GM19455 (cell line): ENCODE results near the gene PROCA1.

Source experiments
- ATAC-seq: cut with Tn5 transposase; IDR thresholded peaks from one replicate; pipeline ENCODE4 v1.9.1; 2021; ENCODE audit not compliant: unreplicated experiment

Gene PROCA1, protein sequence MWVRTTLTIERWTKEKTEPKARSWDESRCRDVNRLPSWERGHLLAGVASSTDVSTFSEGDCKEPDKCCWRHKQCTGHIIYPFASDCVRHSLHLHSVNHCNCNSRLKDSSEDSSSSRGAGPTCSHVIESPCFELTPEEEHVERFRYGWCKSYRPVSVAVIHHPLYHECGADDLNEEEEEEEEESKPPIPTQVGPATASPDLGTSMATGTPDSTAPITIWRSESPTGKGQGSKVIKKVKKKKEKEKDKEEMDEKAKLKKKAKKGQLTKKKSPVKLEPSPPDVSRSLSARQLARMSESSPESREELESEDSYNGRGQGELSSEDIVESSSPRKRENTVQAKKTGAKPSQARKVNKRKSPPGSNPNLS

DNA sequence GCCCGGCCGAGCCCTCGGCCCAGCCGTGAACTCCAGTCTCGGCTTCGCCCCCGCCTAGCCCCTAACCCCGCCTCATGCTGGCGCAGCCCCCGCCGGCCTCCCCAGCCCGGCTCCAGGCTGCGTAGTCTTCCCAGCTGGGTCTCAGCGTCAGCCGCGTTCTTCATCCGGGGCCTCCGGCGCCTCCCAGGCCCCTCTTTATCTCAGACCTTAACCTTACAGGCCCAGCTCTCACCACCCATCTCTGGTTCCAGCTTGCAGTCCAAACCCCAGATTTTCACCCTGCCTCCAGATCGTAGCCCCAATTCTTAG is at the start of gene PROCA1:
PROCA1 (minus strand) TSS at position 166 of the 309 bp plus-strand sequence. CDS start 228 bp downstream, outside the sequence.
- no peak for ATAC-seq

DNA sequence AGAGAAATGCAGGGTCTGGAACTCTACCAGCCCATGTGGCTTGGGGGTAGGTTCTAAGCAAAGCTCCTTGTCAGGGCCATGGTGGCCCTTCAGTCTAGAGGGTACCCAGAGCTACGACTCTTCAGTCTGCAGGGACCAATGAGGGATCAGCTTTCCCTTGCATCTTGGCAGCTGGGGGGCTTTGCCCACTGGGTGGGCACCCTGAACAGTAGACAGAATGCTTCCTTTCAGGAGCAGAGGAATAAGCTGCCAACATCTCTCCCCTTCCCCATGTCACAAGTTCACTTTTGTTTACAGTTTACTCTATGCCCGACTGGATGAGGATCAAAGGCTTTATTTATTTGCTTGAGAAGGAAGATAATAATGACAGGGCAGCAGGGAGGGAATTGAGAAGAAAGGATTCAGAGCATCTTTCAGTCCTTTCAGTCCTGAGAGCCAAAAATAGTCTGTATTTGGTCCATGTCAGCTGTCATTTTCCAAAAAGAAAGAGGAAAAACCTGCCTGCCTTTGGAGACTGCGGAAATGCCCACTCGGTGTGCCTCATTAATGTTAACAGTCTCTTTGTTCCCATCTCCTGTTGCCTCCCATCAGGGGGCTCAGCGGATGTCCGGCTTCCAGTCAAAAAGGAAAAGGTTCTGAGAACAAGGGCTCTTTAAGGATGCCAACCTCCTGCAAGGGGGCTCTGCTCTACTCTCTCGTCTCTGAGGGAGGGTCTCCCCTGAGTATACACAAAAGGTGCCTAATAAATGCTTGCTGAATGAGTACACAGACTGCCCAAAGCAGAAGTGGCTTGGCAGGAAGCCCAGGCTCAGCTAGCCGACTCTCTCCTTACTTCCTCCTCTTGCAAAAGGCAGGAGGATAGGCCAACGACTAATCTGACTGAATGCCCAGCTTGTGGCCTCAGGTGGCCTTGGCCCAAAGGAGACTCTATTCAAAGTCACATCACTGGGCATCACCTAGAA is 49.2 kb upstream of the PROCA1 start:
- no peak for ATAC-seq

DNA sequence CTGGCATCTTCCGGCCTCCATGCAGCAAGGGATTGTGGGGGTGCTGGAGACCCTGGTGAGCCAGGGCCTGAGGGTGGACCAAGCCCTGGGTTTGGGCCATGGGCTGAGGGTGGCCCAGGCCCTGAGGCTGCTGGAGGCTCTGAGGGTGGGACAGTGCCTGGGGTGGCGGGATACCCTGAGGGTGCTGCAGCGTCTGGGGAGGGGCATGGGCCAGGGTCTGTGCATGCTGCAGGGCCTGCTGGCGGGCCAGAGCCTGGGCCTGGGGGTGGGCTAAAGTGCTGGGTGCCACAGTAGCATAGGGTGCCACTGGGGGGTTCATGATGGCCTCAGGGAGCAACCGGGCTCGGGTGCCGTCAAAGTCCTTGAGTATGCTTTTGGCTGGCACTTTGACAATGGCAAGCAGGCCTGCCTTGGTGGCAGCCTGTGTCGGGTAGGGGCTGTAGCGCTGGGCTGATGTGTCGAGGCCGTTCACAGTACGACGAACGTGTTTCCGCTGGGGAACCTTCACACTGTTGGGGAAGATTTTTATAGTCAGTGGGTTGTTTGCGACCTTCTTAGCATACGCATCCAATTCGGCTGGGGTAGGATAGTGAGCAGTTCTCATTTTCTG is 47.7 kb upstream of the PROCA1 start:
- no peak for ATAC-seq

DNA sequence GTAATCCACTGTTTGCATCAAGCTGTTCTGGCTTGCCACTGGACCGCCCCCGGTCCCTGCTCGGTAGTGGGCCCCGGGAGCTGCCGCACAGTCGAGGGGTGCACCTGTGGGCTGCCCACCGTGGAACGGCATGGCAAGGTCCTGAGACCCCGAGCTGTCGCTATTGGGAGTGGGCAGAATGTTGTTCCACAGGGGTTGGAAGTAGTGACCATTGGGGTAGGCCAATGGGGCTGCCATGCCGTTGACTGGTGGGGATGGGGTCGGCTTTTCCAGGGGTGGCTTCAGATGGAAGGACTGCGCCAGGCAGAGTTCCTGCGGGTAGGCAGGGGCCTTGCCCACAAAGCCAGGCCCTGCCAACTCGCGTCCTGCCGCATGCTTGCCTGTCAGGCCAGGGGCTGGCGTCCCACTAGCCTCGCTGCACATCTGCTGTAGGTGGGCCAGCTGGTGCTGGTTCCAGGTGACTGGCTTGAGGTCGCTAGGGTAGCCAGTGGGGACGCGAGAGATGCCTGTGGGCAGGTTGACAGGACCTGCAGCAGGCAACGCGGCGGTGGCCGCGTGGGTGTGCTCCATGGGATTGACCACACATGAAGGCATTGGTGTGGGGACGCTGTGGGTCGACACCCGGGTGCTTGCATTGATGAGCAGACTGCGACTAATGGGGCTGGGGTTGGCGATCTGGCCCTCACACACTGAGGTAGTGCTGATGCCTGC is 46.9 kb upstream of the PROCA1 start:
- ATAC-seq = no peak

DNA sequence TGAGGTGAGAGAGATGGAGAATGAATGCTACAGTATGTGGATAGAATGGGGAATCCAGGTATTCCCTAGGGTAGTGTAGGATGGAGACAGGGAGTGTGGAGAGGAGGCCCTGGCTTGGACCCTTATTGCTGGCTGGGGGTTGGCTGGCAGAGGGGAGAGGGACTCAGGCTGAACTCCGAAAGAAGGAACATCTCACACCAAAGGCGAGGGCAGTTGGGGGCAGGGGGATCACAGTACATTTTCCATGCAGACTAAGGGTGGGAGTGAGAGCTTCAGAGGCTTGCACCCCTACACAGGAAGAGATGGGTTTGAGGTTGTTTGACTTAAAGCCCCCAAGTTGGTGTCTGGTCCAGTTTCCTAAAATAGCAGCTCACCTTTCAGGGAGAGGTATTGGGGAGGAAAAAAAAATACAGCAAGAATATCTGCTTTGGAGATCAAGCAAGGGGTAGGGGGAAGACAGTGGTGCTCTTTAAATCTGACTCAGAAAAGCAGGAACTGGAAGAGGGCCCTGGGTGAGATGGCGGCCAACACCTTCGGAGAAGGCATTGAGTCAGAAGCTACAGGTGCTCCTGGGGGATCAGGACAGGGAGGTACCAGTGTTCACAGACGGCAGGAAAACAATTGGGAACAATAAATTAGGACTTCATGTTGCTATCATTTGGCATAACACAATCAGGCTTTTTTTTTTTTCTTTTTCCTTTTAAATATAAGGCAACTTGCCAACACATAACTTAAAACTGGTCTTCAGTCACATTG is 44.5 kb upstream of the PROCA1 start:
- no peak for ATAC-seq

DNA sequence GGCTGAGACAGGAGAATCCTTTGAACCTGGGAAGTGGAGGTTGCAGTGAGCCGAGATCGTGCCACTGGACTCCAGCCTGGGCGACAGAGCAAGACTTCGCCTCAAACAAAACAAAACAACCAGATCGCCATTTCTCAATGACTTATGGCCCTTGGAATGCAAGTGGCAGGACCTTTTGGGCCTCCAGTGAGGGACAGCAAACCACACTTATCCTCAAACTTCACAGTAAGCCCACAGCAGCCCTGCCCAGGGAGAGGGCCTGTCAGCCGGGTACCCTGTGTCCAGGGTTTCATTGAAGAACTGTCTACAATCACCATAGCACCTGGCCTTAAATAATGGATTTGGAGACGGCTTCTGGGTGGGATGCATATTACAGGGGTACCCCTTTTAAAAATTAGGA is 43.8 kb upstream of the PROCA1 start:
- no peak for ATAC-seq

DNA sequence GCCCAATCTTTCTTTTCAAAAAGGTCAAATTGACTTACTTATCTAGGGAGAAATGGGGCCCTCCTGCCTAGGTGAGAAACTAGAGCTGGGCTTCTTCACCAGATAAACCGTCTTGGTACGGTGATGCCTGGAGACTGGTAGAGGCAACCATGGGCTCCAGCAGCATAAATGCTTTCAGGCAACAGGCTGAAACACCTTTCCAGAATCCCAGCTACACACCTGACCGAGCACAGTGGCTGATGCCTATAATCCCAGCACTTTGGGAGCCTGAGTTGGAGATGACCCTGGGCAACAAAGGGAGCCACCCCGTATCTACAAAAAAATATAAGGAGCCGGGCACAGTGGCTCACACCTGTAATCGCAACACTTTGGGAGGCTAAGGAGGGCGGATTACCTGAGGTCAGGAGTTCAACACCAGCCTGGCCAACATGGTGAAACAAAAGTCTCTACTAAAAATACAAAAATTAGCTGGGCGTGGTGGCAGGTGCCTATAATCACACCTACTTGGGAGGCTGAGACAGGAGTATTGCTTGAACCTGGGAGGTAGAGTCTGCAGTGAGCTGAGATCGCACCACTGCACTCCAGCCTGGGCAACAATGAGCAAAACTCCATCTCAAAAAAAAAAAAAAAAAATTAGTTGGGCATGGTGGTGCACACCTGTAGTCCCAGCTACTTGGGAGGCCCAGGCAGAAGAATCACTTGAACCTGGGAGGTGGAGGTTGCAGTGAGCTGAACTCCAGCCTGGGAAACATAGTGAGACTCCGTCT is 40.1 kb upstream of the PROCA1 start:
- ATAC-seq = no peak

DNA sequence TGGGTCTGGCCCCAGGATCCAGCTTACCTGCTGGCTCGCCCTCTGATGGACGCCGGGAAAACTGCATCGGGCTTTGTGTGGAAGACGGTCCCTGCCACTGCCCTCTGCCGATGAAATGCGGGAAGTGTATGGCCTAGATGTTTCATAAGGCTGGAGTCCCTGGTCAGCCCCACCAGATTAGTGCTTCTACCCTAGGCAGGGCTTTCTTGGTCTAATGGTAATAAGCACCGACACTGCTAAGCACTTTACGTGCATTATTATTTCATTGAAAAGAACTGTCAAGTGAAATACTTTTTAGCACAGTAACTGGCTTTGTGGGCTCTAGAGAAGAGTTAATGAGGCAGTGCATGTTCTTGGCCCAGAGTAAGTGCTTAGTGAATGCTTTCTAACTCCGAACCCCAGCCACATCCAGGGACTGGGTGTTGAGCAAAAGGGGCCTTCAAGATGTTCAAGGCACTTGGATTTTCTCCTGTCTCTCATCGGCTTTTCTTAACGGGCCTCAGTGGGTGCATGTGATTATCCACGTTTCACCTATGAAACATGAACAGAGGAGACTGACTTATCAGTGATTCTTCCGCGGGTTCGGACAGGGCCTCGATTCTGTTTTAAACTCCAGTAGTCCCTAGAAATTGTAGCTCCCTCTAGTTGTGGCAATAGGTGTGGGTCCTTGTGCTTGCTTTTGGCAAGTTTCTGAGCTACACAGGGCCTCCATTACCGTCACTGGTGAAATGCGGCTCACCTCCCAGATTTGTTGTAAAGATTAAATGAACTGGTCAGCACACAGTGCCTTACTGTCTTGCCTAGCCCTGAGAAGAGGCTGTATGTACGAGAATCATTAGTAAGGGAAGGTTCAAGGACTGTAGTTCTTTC is 38.7 kb upstream of the PROCA1 start:
- peak; percentile 62 for ATAC-seq

DNA sequence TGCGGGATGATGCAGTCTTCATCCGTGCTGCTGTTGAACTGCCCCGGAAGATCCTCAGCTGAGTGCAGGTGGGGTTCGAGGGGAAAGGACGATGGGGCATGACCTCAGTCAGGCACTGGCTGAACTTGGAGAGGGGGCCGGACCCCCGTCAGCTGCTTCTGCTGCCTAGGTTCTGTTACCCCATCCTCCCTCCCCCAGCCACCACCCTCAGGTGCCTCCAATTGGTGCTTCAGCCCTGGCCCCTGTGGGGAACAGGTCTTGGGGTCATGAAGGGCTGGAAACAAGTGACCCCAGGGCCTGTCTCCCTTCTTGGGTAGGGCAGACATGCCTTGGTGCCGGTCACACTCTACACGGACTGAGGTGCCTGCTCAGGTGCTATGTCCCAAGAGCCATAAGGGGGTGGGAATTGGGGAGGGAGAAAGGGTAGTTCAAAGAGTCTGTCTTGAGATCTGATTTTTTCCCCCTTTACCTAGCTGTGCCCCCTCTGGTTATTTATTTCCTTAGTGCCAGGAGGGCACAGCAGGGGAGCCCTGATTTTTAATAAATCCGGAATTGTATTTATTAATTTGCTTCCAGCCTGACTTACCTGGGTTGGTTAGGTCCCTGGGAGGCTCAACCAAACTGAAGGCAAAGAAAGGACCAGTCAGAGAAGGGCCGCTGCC is 38.0 kb upstream of the PROCA1 start:
- ATAC-seq = no peak

DNA sequence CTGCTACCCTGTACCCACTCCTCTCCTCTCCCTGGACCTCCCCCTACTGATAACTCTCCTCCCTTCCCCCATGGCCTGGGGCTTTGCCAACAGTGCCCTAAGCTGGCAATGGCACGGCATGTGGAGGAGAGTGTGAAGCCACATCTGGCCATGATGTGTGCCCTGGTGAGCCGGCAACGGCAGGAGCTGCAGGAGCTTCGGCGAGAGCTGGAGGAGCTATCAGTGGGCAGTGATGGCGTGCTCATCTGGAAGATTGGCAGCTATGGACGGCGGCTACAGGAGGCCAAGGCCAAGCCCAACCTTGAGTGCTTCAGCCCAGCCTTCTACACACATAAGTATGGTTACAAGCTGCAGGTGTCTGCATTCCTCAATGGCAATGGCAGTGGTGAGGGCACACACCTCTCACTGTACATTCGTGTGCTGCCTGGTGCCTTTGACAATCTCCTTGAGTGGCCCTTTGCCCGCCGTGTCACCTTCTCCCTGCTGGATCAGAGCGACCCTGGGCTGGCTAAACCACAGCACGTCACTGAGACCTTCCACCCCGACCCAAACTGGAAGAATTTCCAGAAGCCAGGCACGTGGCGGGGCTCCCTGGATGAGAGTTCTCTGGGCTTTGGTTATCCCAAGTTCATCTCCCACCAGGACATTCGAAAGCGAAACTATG is 37.3 kb upstream of the PROCA1 start:
- no peak for ATAC-seq

DNA sequence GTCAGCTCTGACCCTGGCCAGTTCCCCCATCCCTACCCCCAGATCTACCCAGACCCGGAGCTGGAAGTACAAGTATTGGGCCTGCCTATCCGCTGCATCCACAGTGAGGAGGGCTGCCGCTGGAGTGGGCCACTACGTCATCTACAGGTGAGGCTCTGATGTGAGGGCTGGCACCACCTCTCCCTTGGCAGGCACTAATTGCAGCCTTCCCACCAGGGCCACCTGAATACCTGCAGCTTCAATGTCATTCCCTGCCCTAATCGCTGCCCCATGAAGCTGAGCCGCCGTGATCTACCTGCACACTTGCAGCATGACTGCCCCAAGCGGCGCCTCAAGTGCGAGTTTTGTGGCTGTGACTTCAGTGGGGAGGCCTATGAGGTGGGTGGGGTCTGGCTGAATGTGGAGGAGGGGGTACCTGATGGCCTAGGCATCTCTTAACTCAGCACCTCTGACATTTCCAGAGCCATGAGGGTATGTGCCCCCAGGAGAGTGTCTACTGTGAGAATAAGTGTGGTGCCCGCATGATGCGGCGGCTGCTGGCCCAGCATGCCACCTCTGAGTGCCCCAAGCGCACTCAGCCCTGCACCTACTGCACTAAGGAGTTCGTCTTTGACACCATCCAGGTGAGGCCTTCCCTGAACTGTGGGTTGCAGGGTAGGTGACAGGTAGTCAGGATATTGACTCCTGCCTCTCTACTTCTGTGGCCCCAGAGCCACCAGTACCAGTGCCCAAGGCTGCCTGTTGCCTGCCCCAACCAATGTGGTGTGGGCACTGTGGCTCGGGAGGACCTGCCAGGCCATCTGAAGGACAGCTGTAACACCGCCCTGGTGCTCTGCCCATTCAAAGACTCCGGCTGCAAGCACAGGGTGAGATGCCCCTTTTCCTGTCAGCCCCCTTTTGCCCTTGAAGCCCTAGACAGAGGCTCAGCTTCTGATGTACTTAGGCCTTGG is 36.4 kb upstream of the PROCA1 start:
- no peak for ATAC-seq

DNA sequence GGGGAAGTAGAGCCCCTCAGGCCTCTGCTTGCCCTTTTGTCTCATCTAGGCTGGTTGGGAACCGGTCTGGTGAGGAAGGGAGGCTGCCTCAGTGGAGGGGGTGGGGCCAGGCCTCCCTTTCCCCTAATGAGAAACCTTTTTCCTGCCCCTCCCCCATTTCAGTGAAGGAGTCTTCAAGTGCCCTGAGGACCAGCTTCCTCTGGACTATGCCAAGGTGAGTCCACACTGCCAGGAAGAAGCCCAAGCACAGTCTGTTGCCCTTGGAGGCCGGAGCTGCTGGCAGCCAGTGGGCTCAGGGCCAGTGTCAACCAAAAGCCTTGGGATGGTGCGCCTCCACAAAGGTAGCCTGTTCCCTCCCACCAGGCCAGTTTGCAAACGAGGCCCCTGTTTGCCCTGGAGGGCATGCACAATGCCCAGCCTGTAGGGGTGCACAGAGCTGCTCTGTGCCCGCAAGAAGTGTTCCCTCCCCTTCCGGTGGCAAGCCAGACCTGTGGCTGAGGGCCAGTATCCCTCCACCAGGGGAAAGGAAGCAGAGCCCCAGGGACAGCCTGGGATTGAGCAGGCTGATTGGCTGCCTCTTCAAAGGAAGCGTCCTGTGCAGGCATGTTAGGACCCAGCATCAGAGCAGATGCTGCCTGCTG is 35.5 kb upstream of the PROCA1 start:
- ATAC-seq = no peak

DNA sequence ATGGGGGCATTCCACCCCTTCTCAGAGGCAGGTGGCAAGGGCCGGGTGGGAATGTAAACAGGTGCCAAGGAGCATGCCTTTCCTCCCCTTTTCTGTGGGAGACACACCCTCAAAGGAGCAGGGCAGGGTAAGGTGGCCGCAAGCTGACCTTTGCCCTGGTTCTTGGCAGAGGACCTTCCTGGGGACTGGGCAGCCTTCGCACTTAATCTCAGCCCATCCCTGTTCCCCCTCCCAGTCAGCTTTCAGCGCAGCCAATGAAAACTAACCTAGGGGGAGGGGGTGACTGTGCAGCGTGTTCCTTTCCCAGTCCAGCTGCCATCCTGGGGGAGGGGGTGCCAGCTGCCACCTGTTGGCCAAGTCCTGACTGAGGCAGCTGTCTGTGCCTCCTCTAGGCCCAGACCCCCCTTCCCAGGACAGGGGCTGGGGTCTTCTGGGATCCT is 34.9 kb upstream of the PROCA1 start:
- no peak for ATAC-seq

DNA sequence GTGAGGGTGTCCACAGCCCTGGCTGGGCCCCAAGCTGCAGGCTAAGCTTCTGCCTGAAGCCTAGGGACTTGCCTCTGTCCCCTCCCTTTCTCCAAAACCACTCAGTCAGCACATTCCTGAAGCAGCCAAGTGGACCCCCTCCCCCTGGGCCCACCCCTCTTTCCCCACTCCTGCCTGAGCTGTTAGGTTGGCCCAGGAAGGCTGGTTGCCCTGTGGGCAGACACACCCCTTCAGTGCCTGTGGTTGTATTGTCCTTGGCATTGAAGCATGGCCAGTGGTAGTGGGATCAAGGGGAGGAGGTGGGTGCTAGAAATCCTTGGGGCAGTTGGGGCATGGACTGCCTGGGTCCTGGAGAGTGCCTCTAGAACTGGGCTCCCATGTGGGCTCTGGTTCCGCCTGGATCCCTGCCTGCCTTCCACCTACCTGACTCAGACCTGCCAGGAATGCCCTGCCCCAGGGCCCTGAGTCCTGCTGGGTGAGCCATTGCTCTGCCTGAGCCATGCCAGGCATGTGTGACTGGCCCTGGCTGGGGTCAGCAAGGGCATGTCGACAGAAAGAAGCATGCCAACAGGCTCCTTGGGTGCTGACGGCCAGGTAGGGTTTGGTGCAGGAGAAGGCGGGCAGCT is 34.2 kb upstream of the PROCA1 start:
- no peak for ATAC-seq

DNA sequence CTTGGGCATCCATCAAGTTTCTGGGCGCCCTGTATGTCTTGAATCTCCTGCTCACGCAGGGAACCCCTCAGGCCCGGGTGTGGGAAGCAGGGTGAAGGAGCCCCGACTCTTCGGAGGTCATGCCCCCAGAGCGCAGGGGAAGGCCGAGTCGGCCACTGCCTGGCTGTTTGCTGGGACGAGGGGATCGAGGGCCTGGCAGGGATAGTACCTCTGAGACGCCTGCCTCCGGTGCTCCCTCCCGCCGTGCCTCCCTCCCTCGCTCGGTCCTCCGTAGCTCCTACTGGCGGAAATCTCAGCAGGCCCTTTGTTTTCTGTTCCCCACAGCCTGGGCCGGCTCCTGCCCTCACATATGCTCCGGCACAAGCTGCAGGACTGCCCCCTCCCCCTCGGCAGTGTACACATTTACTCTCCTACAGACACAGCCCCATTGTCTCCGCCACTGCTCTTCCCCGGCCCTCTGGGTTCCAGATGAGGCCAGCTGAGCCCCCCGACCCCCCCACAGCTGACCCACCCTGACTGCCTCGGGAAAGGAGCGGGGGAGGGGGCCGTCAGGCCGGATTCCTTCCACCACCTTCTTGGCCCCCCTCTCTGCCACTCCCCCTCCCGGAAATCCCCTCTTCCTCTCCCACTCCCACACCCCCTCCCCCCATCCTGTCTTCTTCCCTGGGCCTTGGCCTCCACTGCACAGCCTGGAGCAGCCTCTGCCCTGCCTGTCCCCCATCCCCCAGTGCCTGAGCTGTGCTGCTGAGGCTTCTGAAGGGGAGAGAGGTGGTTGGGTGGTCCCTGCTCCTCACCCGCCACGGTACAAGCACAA is 33.5 kb upstream of the PROCA1 start:
- ATAC-seq = no peak
